ENCODE measurements around the gene AFAP1L1. TPM values are rescaled to one million over a fixed set of nuclear protein-coding genes. Genes with fewer than 3 reads are reported as not detected.

Gene AFAP1L1
- total and polyA plus RNA-seq, 2 of the 13 experiments (the other 11 are each of a cell fraction or from before 2014, with no cell fraction given) = 0.38 to 1.0 TPM

- H4K20me1 ChIP-seq (ENCODE audit: insufficient read depth, low read length) = 0 out of 2 replicates have a peak, but pooled peaks cover 4% of the 10 kb centered on the region
- no peak for FAIRE-seq
- H3K4me3 ChIP-seq (replicated peaks in 1 of 3; ENCODE audit: insufficient read depth in 1 of 3, low read depth in 2 of 3, low read length in 3 of 3) = no peak overlapping the region
- no peak for DNase-seq (ENCODE audit: low spot score)
- 96% methylated on average over 8 of the region's 8 CpGs for WGBS (ENCODE audit: low lambda C conversion rate)
- no peak for ATAC-seq
- BruUV-seq (replicated peaks) = no TSS peak
- H3K27me3 ChIP-seq (ENCODE audit: control insufficient read depth in 1 of 2, insufficient read depth in 2 of 2, low read length in 2 of 2) = no peaks in the 10 kb centered on the region
- TF ChIP-seq ZNF431 (CRISPR knock-in tag; IDR thresholded peaks at IDR 0.05; ENCODE audit: borderline replicate concordance, low read depth) = no peak
- TF ChIP-seq ARNT (IDR thresholded peaks at IDR 0.05) = no peak
- TF ChIP-seq ZZZ3 (CRISPR knock-in tag; IDR thresholded peaks at IDR 0.05; ENCODE audit: borderline replicate concordance) = no peak
- no peak for TF ChIP-seq SALL1 (CRISPR knock-in tag; IDR thresholded peaks at IDR 0.05)
- no peak for TF ChIP-seq ZMAT3 (CRISPR knock-in tag; conservative IDR thresholded peaks at IDR 0.05)
- no peak for TF ChIP-seq ZNF672 (CRISPR knock-in tag; IDR thresholded peaks at IDR 0.05)
- TF ChIP-seq ZNF577 (CRISPR knock-in tag; IDR thresholded peaks at IDR 0.05; ENCODE audit: borderline replicate concordance, low read depth) = no peak
- no peak for TF ChIP-seq BHLHE40 (IDR thresholded peaks at IDR 0.05; ENCODE audit: low read length)
- no peak for TF ChIP-seq HOXA9 (CRISPR knock-in tag; IDR thresholded peaks at IDR 0.05; ENCODE audit: borderline replicate concordance)
- no peak for TF ChIP-seq KDM5B (CRISPR knock-in tag; IDR thresholded peaks at IDR 0.05; ENCODE audit: borderline replicate concordance)
- no peak for TF ChIP-seq FOXC1 (CRISPR knock-in tag; IDR thresholded peaks at IDR 0.05; ENCODE audit: borderline replicate concordance)
- no peak for TF ChIP-seq ZNF547 (CRISPR knock-in tag; IDR thresholded peaks at IDR 0.05)
- no peak for TF ChIP-seq ESRRA (CRISPR knock-in tag; IDR thresholded peaks at IDR 0.05; ENCODE audit: low read depth)
- TF ChIP-seq ZNF260 (CRISPR knock-in tag; IDR thresholded peaks at IDR 0.05; ENCODE audit: borderline replicate concordance, low read depth) = no peak
- H3K36me3 ChIP-seq (replicated peaks in 1 of 2; ENCODE audit: control insufficient read depth in 1 of 2, insufficient read depth in 2 of 2, low read length in 2 of 2) = peaks cover 5 to 24% of the 10 kb centered on the region in 2 experiments
- ChIA-PET CTCF (ENCODE audit: low intra/inter-chr PET ratio, low total read pairs) (no interaction called here), POLR2A (interaction anchor here (3.8 kb wide), 1 partner anchor 11 kb away, joined by 32 read pairs; the partner anchor contains the start of gene GRPEL2)
- H3K27ac ChIP-seq (ENCODE audit: extremely low read length, insufficient read depth, low read length) = no peak overlapping the region
- no peak overlapping the region for H3K9ac ChIP-seq (ENCODE audit: insufficient read depth, low read depth, low read length)
- H3K79me2 ChIP-seq (ENCODE audit: insufficient read depth, low read length) = no peaks in the 10 kb centered on the region
- no peak overlapping the region for H3K4me2 ChIP-seq (ENCODE audit: low read depth, low read length)
- H3K4me1 ChIP-seq (ENCODE audit: insufficient read depth, low read length) = peaks cover 17% of the 10 kb centered on the region
- in situ Hi-C loops (cut with HindIII; ENCODE audit: extremely low pct_ligation_motif_present, low pct_unique_long_range_greater_than_20kb) (no loop called here), intact Hi-C loops (cut with micrococcal nuclease; ENCODE audit: unreplicated experiment) (no loop called here)
- H2AFZ ChIP-seq (ENCODE audit: low read length) = no peak overlapping the region
- no peaks in the 10 kb centered on the region for H3K9me3 ChIP-seq (ENCODE audit: low read length)
These were observed 84.7 kb downstream of the AFAP1L1 start for GRCh38 chr5:149356391-149356790.

Data from HepG2 (cell line).